ENCODE data around the gene CDC5L.

The CDC5L gene

DNA sequence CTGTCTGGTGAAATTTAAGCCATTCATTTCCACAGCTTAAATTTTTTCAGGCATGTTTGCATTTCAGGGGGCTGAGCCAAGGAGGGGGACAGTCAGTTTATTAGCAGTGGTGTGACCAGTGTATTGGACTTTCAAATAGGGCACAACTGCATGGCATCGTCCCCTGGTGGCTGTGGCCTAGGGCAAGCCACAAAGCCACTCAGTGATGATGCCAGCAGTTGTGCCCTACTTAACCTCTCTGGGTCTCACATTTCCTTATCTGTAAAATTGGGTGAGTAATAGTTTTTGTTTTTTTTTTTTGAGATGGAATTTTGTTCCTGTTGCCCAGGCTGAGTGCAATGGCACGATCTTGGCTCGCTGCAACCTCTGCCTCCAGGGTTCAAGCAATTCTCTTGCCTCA is 48.0 kb downstream of the CDC5L start:
- Histone ChIP-seq H3K4me3 (ENCODE audit: low read depth, low read length) (no peak overlapping the region), H3K27me3 (ENCODE audit: insufficient read depth, low read depth, severe bottlenecking) (no peaks in the 10 kb centered on the region), H3K36me3 (peaks cover 68% of the 10 kb centered on the region), H3K9me3 (ENCODE audit: severe bottlenecking) (no peaks in the 10 kb centered on the region), H3K27ac (no peak overlapping the region)
- TF ChIP-seq, protein P1, sequence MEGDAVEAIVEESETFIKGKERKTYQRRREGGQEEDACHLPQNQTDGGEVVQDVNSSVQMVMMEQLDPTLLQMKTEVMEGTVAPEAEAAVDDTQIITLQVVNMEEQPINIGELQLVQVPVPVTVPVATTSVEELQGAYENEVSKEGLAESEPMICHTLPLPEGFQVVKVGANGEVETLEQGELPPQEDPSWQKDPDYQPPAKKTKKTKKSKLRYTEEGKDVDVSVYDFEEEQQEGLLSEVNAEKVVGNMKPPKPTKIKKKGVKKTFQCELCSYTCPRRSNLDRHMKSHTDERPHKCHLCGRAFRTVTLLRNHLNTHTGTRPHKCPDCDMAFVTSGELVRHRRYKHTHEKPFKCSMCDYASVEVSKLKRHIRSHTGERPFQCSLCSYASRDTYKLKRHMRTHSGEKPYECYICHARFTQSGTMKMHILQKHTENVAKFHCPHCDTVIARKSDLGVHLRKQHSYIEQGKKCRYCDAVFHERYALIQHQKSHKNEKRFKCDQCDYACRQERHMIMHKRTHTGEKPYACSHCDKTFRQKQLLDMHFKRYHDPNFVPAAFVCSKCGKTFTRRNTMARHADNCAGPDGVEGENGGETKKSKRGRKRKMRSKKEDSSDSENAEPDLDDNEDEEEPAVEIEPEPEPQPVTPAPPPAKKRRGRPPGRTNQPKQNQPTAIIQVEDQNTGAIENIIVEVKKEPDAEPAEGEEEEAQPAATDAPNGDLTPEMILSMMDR (IDR thresholded peaks at IDR 0.05; ENCODE audit: low read depth, low read length), result no peak
- DNase-seq, result no peak

DNA sequence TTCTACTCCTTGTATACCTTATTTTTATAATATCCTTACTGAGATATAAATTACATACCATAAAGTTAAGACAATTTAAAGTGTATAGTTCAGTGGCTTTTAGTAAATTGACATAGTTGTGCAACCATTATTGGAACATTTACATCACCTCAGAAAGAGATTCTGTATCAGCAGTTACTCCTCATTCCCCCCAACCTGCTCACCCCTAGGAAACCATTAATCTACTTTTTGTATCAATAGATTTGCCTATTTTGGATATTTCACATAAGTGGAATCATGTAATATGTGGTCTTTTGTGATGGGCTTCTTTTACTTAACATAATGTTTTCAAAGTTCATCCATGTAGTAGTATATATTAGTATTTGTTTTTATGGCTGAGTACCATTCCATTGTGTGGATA is 51.3 kb downstream of the CDC5L start:
- TF ChIP-seq, protein P1 (IDR thresholded peaks at IDR 0.05; ENCODE audit: low read depth, low read length), result no peak
- Histone ChIP-seq H3K27ac (no peak overlapping the region), H3K36me3 (peaks cover 61% of the 10 kb centered on the region), H3K4me3 (ENCODE audit: low read depth, low read length) (no peak overlapping the region), H3K9me3 (ENCODE audit: severe bottlenecking) (peaks cover 3% of the 10 kb centered on the region), H3K27me3 (ENCODE audit: insufficient read depth, low read depth, severe bottlenecking) (no peaks in the 10 kb centered on the region)
- DNase-seq, result no peak

DNA sequence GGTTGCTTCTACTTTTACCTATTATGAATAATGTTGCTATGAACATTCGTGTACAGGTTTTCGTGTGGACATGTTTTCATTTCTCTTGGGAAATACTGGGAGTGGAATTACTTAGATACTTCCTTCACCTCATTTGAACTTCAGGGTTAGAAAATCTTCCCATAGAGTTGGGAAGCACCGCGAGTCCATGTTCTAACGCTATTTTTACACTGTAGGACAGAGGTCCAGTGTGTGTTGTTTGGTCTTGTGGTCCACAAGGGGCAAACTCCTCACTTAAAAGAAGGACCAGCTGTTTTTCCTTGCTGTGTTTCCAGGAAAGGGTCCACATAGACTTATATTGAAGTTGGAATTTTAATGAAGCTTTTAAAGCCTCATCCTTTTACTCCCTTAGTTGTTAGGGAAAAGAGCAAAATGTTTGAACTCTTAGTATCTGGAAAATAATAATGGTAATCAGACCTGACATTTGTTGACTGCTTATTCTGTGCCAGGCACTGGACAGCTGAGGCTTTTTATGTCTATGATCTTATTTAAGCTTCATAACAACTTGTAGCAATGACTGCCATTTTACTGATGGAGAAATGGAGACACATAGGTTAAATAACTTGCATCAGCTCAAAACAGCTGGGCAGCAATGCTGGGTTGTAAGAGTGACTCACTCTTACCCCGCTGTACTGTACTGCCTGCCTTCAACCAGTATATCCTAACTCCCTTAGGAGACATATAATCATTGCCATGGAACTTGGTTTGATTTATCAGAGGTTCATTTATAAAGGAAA is 52.0 kb downstream of the CDC5L start:
- TF ChIP-seq, protein P1 (IDR thresholded peaks at IDR 0.05; ENCODE audit: low read depth, low read length), result no peak
- Histone ChIP-seq H3K9me3 (ENCODE audit: severe bottlenecking) (peaks cover 3% of the 10 kb centered on the region), H3K4me3 (ENCODE audit: low read depth, low read length) (no peak overlapping the region), H3K27ac (no peak overlapping the region), H3K27me3 (ENCODE audit: insufficient read depth, low read depth, severe bottlenecking) (no peaks in the 10 kb centered on the region), H3K36me3 (peaks cover 60% of the 10 kb centered on the region)
- no peak for DNase-seq

DNA sequence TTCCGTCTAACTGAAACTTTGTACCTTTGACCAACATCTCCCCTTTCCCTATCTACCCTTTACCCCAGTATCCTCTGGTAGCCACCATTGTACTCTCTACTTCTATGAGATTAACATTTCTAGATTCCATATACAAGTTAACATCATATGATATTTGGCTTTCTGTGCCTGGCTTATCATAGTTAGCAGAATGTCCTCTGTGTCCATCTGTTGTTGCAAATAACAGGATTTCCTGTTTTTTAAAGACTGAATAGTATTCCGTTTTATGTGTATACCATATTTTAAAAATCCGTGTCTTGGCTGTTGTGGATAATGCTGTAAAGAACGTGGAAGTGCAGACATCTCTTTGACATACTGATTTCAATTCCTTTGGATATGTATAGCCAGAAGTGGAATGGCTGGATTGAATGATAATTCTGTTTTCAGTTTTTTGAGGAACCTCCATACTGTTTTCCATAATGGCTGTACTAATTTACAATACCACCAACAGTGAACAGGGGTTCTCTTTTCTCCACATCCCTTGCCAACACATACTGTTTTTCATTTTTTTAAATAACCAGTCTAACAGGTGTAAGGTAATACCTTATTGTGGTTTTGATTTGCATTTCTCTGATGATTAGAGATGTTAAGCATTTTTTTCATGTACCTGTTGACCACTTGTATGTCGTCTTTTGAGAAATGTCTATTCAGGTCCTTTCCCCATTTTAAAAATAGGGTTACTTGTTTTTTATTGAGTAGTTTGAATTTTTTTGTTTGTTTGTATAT is 53.8 kb downstream of the CDC5L start:
- peaks cover 3% of the 10 kb centered on the region for H3K9me3 ChIP-seq (ENCODE audit: severe bottlenecking)
- DNase-seq, result no peak
- H3K27ac ChIP-seq, result no peak overlapping the region
- TF ChIP-seq, protein P1 (IDR thresholded peaks at IDR 0.05; ENCODE audit: low read depth, low read length), result no peak
- H3K4me3 ChIP-seq (ENCODE audit: low read depth, low read length), result no peak overlapping the region
- H3K27me3 ChIP-seq (ENCODE audit: insufficient read depth, low read depth, severe bottlenecking), result no peaks in the 10 kb centered on the region
- peaks cover 64% of the 10 kb centered on the region for H3K36me3 ChIP-seq

DNA sequence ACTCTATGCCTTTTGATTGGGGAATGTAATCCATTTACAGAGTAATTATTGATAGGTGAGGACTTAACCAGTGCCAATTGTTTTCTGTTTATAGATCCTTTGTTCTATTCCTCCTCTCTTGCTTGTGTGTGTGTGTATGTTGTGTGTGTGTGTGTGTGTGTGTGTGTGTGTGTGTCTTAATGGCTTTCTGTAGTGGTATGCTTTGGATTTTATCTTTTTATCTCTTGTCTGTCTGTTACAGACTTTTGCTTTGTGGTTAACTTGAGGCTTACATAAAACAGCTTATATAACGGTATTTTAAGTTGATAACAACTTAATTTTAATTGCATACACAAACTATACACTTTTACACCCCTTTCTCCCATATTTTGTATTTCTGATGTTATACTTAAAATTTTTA is 54.7 kb downstream of the CDC5L start:
- Histone ChIP-seq H3K4me3 (ENCODE audit: low read depth, low read length) (no peak overlapping the region), H3K27me3 (ENCODE audit: insufficient read depth, low read depth, severe bottlenecking) (no peaks in the 10 kb centered on the region), H3K36me3 (peaks cover 73% of the 10 kb centered on the region), H3K27ac (no peak overlapping the region), H3K9me3 (ENCODE audit: severe bottlenecking) (peaks cover 3% of the 10 kb centered on the region)
- TF ChIP-seq, protein P1 (IDR thresholded peaks at IDR 0.05; ENCODE audit: low read depth, low read length), result no peak
- DNase-seq, result no peak
